NCI-H187 (cell line): ENCODE measurements around the gene CYBA.

Experiments used
- DNase-seq, 2 experiments: peaks; one replicate each; lab custom pipeline; 2025; lab: John Stamatoyannopoulos, UW

The CYBA gene

GRCh38 chr16:88650749-88651275, at the start of gene CYBA:
CYBA (minus strand) TSS chr16:88651053; CDS start chr16:88651013, 40 bp downstream.
- DNase-seq, result no peak

GRCh38 chr16:88700322-88700635, 49.4 kb upstream of the CYBA start:
- no peak for DNase-seq

- DNase-seq, result no peak
These were observed 48.3 kb upstream of the CYBA start for GRCh38 chr16:88699180-88699579.

- DNase-seq, result no peak
These were observed 47.8 kb upstream of the CYBA start for GRCh38 chr16:88698646-88699045.

GRCh38 chr16:88697831-88698615, 47.2 kb upstream of the CYBA start:
- no peak for DNase-seq

- DNase-seq, result no peak
These were observed 46.4 kb upstream of the CYBA start for GRCh38 chr16:88697116-88697830.

GRCh38 chr16:88696441-88696840, 45.6 kb upstream of the CYBA start:
- DNase-seq, result no peak

GRCh38 chr16:88695753-88696152, 44.9 kb upstream of the CYBA start:
- DNase-seq, result no peak

GRCh38 chr16:88695218-88695617, 44.4 kb upstream of the CYBA start:
- no peak for DNase-seq

GRCh38 chr16:88694221-88695087, 43.6 kb upstream of the CYBA start:
- DNase-seq, result no peak

GRCh38 chr16:88693420-88694177, 42.7 kb upstream of the CYBA start:
- no peak for DNase-seq

- no peak for DNase-seq
These were observed 42.0 kb upstream of the CYBA start for GRCh38 chr16:88692861-88693260.

GRCh38 chr16:88691924-88692560, 41.2 kb upstream of the CYBA start:
- no peak for DNase-seq

GRCh38 chr16:88691129-88691813, 40.4 kb upstream of the CYBA start:
- no peak for DNase-seq

GRCh38 chr16:88690341-88691128, 39.7 kb upstream of the CYBA start:
- DNase-seq, result no peak

GRCh38 chr16:88688013-88688778, 37.3 kb upstream of the CYBA start:
- peak; percentile 18 to 51 for DNase-seq

- no peak for DNase-seq
These were observed 36.8 kb upstream of the CYBA start for GRCh38 chr16:88687676-88688012.

GRCh38 chr16:88687254-88687576, 36.4 kb upstream of the CYBA start:
- no peak for DNase-seq
